Measurements from ENCODE around the gene TNFRSF19. TPM values are rescaled to one million over a fixed set of nuclear protein-coding genes. Genes with fewer than 3 reads are reported as not detected.

TNFRSF19 gene
- total RNA-seq, 1 experiment from 2014 or later, result 0.54 TPM

DNA sequence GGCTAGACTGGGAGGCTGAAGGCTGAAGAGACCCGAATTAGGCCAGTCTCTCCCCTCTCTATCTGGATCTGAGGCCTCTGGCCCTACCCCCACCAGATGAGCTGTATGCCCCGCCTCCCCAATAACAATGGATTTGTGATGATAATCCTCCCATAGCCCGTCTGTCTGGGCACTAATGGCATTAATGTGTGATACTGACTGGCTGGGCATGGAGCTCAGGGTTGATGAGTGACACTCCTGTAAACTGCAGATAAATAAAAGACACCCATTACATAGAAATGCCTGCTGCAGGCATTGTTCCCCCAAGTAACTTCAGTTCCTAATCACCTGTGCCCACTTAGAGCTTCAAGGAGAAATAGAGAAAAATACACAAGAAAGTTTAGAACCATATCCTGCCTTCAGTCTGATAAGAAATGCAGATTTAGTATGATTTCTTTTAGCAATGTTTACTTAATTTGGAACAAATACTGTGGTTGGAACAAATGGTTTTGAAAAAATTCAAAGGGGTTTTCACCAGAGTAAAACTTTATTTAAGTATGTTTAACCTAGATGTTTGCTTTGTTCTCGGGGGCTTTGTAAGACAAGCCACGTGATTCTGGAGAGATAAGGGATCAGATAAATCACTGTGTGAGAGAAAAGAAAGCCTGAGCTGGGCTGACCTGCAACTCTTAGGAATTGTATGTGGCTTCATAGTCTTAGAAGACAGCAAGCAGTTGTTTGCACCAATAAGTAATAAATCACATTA lies 60.3 kb downstream of the TNFRSF19 start:
- ATAC-seq, result no peak
- CTCF ChIA-PET, result no interaction called here
- intact Hi-C loops (cut with micrococcal nuclease; ENCODE audit: unreplicated experiment), result no loop called here

GRCh38 chr13:23631311-23632047 lies 61.3 kb downstream of the TNFRSF19 start:
- no peak for ATAC-seq
- CTCF ChIA-PET, result no interaction called here
- in situ Hi-C loops (cut with HindIII; ENCODE audit: low pct_unique_long_range_greater_than_20kb, low sequenced_read_pairs) (no loop called here), intact Hi-C loops (cut with micrococcal nuclease; ENCODE audit: unreplicated experiment) (no loop called here)
- POLR2A ChIA-PET, result no interaction called here
- H3K9me3 ChIP-seq (ENCODE audit: control insufficient read depth, insufficient read depth, low read depth, low read length), result no peaks in the 10 kb centered on the region
- no peaks in the 10 kb centered on the region for H3K4me1 ChIP-seq (ENCODE audit: control insufficient read depth, insufficient read depth, low read length)
- H3K36me3 ChIP-seq (ENCODE audit: control insufficient read depth, insufficient read depth, low read length), result no peaks in the 10 kb centered on the region
- BruUV-seq (replicated peaks), result no TSS peak
- H3K27me3 ChIP-seq (ENCODE audit: control insufficient read depth, insufficient read depth, low read length), result no peaks in the 10 kb centered on the region
- no peak overlapping the region for H3K4me3 ChIP-seq (ENCODE audit: low read depth in 2 of 2, low read length in 2 of 2)
- no peak for DNase-seq (ENCODE audit: low read depth, low spot score)
- no peak overlapping the region for H3K27ac ChIP-seq (ENCODE audit: low read length)
- TF ChIP-seq SIN3A (IDR thresholded peaks at IDR 0.05; ENCODE audit: borderline replicate concordance, insufficient read depth, low read depth, low read length) (no peak), TCF7L2 (IDR thresholded peaks at IDR 0.05; ENCODE audit: low read depth, low read length) (no peak), POLR2AphosphoS5 (IDR thresholded peaks at IDR 0.05; ENCODE audit: low read depth, low read length) (no peak), REST (IDR thresholded peaks at IDR 0.05; ENCODE audit: insufficient read depth in 1 of 2, low read depth in 2 of 2, low read length in 1 of 2) (no peak)
- TF ChIP-seq, protein P1, sequence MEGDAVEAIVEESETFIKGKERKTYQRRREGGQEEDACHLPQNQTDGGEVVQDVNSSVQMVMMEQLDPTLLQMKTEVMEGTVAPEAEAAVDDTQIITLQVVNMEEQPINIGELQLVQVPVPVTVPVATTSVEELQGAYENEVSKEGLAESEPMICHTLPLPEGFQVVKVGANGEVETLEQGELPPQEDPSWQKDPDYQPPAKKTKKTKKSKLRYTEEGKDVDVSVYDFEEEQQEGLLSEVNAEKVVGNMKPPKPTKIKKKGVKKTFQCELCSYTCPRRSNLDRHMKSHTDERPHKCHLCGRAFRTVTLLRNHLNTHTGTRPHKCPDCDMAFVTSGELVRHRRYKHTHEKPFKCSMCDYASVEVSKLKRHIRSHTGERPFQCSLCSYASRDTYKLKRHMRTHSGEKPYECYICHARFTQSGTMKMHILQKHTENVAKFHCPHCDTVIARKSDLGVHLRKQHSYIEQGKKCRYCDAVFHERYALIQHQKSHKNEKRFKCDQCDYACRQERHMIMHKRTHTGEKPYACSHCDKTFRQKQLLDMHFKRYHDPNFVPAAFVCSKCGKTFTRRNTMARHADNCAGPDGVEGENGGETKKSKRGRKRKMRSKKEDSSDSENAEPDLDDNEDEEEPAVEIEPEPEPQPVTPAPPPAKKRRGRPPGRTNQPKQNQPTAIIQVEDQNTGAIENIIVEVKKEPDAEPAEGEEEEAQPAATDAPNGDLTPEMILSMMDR (IDR thresholded peaks at IDR 0.05), result no peak

More for the DNA sequence above, 60.3 kb downstream of the TNFRSF19 start:
- BruUV-seq (replicated peaks), result no TSS peak
- H3K27me3 ChIP-seq (ENCODE audit: control insufficient read depth, insufficient read depth, low read length), result no peaks in the 10 kb centered on the region
- POLR2A ChIA-PET, result no interaction called here
- H3K4me3 ChIP-seq (ENCODE audit: low read depth in 2 of 2, low read length in 2 of 2), result no peak overlapping the region
- H3K27ac ChIP-seq (ENCODE audit: low read length), result no peak overlapping the region
- H3K36me3 ChIP-seq (ENCODE audit: control insufficient read depth, insufficient read depth, low read length), result no peaks in the 10 kb centered on the region
- in situ Hi-C loops (cut with HindIII; ENCODE audit: low pct_unique_long_range_greater_than_20kb, low sequenced_read_pairs), result no loop called here
- no peaks in the 10 kb centered on the region for H3K4me1 ChIP-seq (ENCODE audit: control insufficient read depth, insufficient read depth, low read length)
- DNase-seq (ENCODE audit: low read depth, low spot score), result no peak
- H3K9me3 ChIP-seq (ENCODE audit: control insufficient read depth, insufficient read depth, low read depth, low read length), result no peaks in the 10 kb centered on the region
- TF ChIP-seq, protein P1 (IDR thresholded peaks at IDR 0.05), result no peak
- TF ChIP-seq REST (IDR thresholded peaks at IDR 0.05; ENCODE audit: insufficient read depth in 1 of 2, low read depth in 2 of 2, low read length in 1 of 2) (no peak), TCF7L2 (IDR thresholded peaks at IDR 0.05; ENCODE audit: low read depth, low read length) (no peak), SIN3A (IDR thresholded peaks at IDR 0.05; ENCODE audit: borderline replicate concordance, insufficient read depth, low read depth, low read length) (no peak), POLR2AphosphoS5 (IDR thresholded peaks at IDR 0.05; ENCODE audit: low read depth, low read length) (no peak)

All from Panc1 (cell line).